Erythroblast (primary cell): Measurements from ENCODE around the gene SLIT1.

Experiments used
- GATA1 ChIP-seq: IDR thresholded peaks from 2 replicates; pipeline ENCODE4 v1.6.1; 2011; ENCODE audit warnings: low read depth, mild to moderate bottlenecking, control low read depth, low read length, moderate library complexity
- POLR2A ChIP-seq: IDR thresholded peaks from 2 replicates; pipeline ENCODE4 v1.6.1; 2011; ENCODE audit warnings: mild to moderate bottlenecking, low read length

GRCh38 chr10:97105303-97105702, 80.5 kb downstream of the SLIT1 start:
- no peak for TF ChIP-seq POLR2A
- TF ChIP-seq GATA1 = no peak
